Activated CD4-positive, alpha-beta T cell treated with anti-CD3 and anti-CD28 coated beads, Interleukin-2, amount 10 ng/mL, durations not matched to agents 7 days and 5 days (primary cell): ENCODE data around the gene NTM. TPM values are rescaled to one million over a fixed set of nuclear protein-coding genes. Genes with fewer than 3 reads are reported as not detected.
"Not testable (repeated sequence)": the region's sequence is repeated elsewhere in the genome, so short reads cannot be mapped to it uniquely, and the experiment has no call there.

ENCODE experiments used
- CTCF ChIA-PET: fragments of 350-600 bp; sonication (Branson Sonifier 250); formaldehyde crosslinking; loops from one replicate; lab custom pipeline; 2021; ENCODE audit warnings: antibody characterized with exemption; lab: Charles Lee
- POLR2A ChIA-PET: fragments of 350-600 bp; sonication (Branson Sonifier 250); formaldehyde crosslinking; loops from one replicate; lab custom pipeline; 2021; ENCODE audit warnings: antibody characterized with exemption; lab: Charles Lee
- DNase-seq: peaks from one replicate; pipeline ENCODE4 v3.0.0-alpha.2; 2020
- H3K27ac Mint-ChIP-seq: one replicate; pipeline ENCODE4 v1.8.0; 2021; ENCODE audit warnings: mild to moderate bottlenecking, moderate library complexity, mixed read lengths
- H3K27me3 Mint-ChIP-seq: one replicate; pipeline ENCODE4 v1.8.0; 2021; ENCODE audit warnings: mixed read lengths
- H3K36me3 Mint-ChIP-seq: one replicate; pipeline ENCODE4 v1.8.0; 2021; ENCODE audit warnings: low read depth, mixed read lengths
- H3K4me1 Mint-ChIP-seq: one replicate; pipeline ENCODE4 v1.8.0; 2021; ENCODE audit warnings: mixed read lengths
- H3K4me3 Mint-ChIP-seq: one replicate; pipeline ENCODE4 v1.8.0; 2021; ENCODE audit warnings: mild to moderate bottlenecking, moderate library complexity, mixed read lengths
- H3K9me3 Mint-ChIP-seq: one replicate; pipeline ENCODE4 v1.8.0; 2021; ENCODE audit warnings: mixed read lengths
- total RNA-seq, 2 experiments: library from RNA; stranded (reverse); gene quantifications; one replicate each; pipeline ENCODE4 v1.2.3, GENCODE V29; 2021

The NTM gene
- total RNA-seq, 2 experiments from 2014 or later, result not detected

GRCh38 chr11:132312161-132312560, 941.7 kb downstream of the NTM start:
- Mint-ChIP-seq H3K9me3 (no peaks in the 10 kb centered on the region), H3K36me3 (no peaks in the 10 kb centered on the region), H3K27ac (no peak overlapping the region), H3K4me1 (no peaks in the 10 kb centered on the region), H3K27me3 (no peaks in the 10 kb centered on the region), H3K4me3 (no peak overlapping the region)
- CTCF ChIA-PET, result interaction anchor here (1.0 to 1.6 kb wide), 5 partner anchors 10 to 27 kb away, joined by 3 read pairs; no protein-coding TSS in a partner anchor
- no peak for DNase-seq
- POLR2A ChIA-PET, result no interaction called here

DNA sequence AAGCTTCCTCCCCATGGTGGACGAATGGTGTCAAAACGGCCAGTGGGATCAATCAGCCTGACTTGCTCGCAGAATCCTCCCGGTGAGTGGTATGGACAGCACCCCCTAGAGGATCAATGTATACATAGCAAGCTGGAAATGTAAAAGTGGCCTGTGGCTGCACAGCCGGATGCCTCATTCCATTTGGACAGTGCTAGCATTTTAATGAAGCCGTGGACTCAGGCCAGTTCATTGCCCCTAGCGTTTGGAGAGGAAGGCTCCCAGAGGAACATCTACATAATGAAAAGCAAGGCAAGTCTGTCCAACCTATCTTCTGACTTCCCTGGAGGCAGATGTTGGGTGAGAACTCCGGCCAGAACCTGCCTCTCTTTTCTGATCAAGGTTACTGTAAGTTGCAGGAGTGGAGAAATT, 942.3 kb downstream of the NTM start:
- Mint-ChIP-seq H3K9me3 (no peaks in the 10 kb centered on the region), H3K36me3 (no peaks in the 10 kb centered on the region), H3K27ac (no peak overlapping the region), H3K4me1 (no peaks in the 10 kb centered on the region), H3K27me3 (no peaks in the 10 kb centered on the region), H3K4me3 (no peak overlapping the region)
- no peak for DNase-seq
- CTCF ChIA-PET, result interaction anchor here (1.0 to 1.6 kb wide), 6 partner anchors 11 to 26 kb away, joined by 3 read pairs; no protein-coding TSS in a partner anchor
- POLR2A ChIA-PET, result no interaction called here

DNA sequence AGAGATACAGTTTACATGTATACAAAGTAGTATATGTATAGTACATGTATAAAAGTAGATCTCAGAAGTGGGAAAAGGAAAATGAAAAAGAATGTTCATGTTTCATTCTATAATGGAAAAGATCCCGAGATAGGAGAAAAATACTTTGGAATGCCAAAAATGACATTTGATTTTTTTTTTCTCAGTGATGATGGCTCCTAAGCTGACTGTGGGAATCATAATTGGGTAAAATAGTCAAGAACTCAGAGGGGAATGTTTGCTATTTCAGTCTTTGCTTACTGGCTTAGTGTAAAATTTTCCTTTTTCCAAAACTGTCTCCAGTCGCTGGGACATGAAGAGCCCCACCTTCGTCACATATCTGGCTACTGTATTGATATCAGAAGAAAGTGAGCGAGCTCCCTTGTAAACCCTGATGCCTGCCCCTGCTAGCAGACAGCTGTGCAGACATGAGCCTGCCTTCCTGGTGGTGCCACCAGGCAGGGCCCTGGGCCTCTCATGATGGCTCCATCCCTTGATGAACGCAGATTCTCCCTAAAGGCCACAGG, 944.6 kb downstream of the NTM start:
- Mint-ChIP-seq H3K36me3 (no peaks in the 10 kb centered on the region), H3K27ac (no peak overlapping the region), H3K9me3 (peaks cover 3% of the 10 kb centered on the region), H3K4me3 (no peak overlapping the region), H3K4me1 (no peaks in the 10 kb centered on the region), H3K27me3 (no peaks in the 10 kb centered on the region)
- ChIA-PET POLR2A (no interaction called here), CTCF (no interaction called here)
- no peak for DNase-seq

- peaks cover 3% of the 10 kb centered on the region for H3K9me3 Mint-ChIP-seq
- ChIA-PET POLR2A (no interaction called here), CTCF (no interaction called here)
- H3K27me3 Mint-ChIP-seq, result no peaks in the 10 kb centered on the region
- H3K36me3 Mint-ChIP-seq, result no peaks in the 10 kb centered on the region
- H3K4me1 Mint-ChIP-seq, result no peaks in the 10 kb centered on the region
- H3K27ac Mint-ChIP-seq, result no peak overlapping the region
- H3K4me3 Mint-ChIP-seq, result no peak overlapping the region
- DNase-seq, result no peak
Measured at GRCh38 chr11:132315696-132316095, 945.3 kb downstream of the NTM start.

GRCh38 chr11:132318421-132319157, 948.2 kb downstream of the NTM start:
- Mint-ChIP-seq H3K4me1 (no peaks in the 10 kb centered on the region), H3K9me3 (peaks cover 3% of the 10 kb centered on the region), H3K27me3 (no peaks in the 10 kb centered on the region), H3K4me3 (no peak overlapping the region), H3K27ac (no peak overlapping the region), H3K36me3 (no peaks in the 10 kb centered on the region)
- ChIA-PET CTCF (no interaction called here), POLR2A (no interaction called here)
- no peak for DNase-seq

DNA sequence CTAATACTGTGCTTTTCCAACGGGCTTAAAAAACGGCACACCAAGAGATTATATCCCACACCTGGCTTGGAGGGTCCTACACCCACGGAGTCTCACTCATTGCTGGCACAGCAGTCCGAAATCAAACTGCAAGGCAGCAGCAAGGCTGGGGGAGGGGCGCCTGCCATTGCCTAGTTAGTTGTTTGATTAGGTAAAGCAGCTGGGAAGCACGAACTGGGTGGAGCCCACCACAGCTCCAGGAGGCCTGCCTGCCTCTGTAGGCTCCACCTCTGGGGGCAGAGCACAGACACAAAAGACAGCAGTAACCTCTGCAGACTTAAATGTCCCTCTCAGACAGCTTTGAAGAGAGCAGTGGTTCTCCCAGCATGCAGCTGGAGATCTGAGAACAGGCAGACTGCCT, 949.0 kb downstream of the NTM start:
- DNase-seq, POLR2A ChIA-PET, H3K9me3 Mint-ChIP-seq, H3K4me3 Mint-ChIP-seq, H3K36me3 Mint-ChIP-seq, H3K27ac Mint-ChIP-seq, H3K4me1 Mint-ChIP-seq, CTCF ChIA-PET, H3K27me3 Mint-ChIP-seq: not testable (repeated sequence)

DNA sequence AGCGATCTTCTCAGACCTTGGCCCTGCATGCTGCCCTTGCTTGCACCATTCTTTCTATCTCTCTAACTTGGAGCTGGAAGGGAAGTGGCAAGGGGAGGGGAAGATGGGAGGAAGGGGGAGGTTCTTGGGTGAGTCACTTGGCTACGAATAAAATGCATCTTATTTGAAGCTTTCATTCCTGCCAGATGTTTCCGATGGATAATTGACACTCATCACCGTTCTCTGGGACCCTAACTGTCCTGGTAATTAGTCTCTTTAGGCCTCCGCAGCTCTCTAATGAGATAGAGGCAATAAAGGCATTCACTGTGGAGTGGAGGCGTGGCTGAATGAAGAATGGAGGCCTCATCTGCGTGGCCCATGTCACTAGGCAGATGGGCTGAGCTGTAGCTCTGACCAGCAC, 960.1 kb downstream of the NTM start:
- ChIA-PET CTCF (interaction anchor here (0.7 kb wide), 1 partner anchor 75 kb away, joined by 4 read pairs; no protein-coding TSS in a partner anchor), POLR2A (no interaction called here)
- H3K9me3 Mint-ChIP-seq, result peaks cover 6% of the 10 kb centered on the region
- no peak overlapping the region for H3K27ac Mint-ChIP-seq
- no peak overlapping the region for H3K4me3 Mint-ChIP-seq
- no peaks in the 10 kb centered on the region for H3K4me1 Mint-ChIP-seq
- no peaks in the 10 kb centered on the region for H3K27me3 Mint-ChIP-seq
- no peaks in the 10 kb centered on the region for H3K36me3 Mint-ChIP-seq
- no peak for DNase-seq

GRCh38 chr11:132332521-132332920, 962.1 kb downstream of the NTM start:
- ChIA-PET CTCF (no interaction called here), POLR2A (no interaction called here)
- H3K9me3 Mint-ChIP-seq, result peaks cover 8% of the 10 kb centered on the region
- no peaks in the 10 kb centered on the region for H3K4me1 Mint-ChIP-seq
- DNase-seq, result no peak
- H3K27me3 Mint-ChIP-seq, result no peaks in the 10 kb centered on the region
- H3K36me3 Mint-ChIP-seq, result no peaks in the 10 kb centered on the region
- no peak overlapping the region for H3K27ac Mint-ChIP-seq
- no peak overlapping the region for H3K4me3 Mint-ChIP-seq

DNA sequence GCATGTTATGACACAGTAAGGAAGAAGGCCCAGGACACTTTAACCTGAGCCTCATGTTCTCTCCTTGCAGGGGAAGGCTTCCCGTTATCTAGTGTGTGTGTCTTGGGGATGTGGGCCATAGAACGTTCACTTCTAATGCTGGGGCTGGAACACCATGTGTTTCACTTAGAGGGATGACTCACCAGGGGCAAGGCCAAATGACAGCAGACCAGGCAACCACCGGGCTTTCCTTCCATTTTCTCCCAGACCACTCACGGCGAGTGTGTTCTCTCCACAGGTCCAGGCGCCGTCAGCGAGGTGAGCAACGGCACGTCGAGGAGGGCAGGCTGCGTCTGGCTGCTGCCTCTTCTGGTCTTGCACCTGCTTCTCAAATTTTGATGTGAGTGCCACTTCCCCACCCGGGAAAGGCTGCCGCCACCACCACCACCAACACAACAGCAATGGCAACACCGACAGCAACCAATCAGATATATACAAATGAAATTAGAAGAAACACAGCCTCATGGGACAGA, 964.4 kb downstream of the NTM start:
- POLR2A ChIA-PET, result no interaction called here
- no peaks in the 10 kb centered on the region for H3K36me3 Mint-ChIP-seq
- H3K9me3 Mint-ChIP-seq, result peaks cover 7% of the 10 kb centered on the region
- no peaks in the 10 kb centered on the region for H3K27me3 Mint-ChIP-seq
- no peak overlapping the region for H3K27ac Mint-ChIP-seq
- CTCF ChIA-PET, result no interaction called here
- DNase-seq, result no peak
- H3K4me1 Mint-ChIP-seq, result no peaks in the 10 kb centered on the region
- no peak overlapping the region for H3K4me3 Mint-ChIP-seq

DNA sequence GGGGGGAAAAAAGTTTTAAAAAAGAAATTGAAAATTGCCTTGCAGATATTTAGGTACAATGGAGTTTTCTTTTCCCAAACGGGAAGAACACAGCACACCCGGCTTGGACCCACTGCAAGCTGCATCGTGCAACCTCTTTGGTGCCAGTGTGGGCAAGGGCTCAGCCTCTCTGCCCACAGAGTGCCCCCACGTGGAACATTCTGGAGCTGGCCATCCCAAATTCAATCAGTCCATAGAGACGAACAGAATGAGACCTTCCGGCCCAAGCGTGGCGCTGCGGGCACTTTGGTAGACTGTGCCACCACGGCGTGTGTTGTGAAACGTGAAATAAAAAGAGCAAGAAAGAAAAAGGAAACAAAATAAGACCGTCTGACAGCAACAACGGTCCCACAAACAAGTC, 964.9 kb downstream of the NTM start:
- DNase-seq, result no peak
- Mint-ChIP-seq H3K27ac (no peak overlapping the region), H3K4me3 (no peak overlapping the region), H3K9me3 (peaks cover 4% of the 10 kb centered on the region), H3K36me3 (no peaks in the 10 kb centered on the region), H3K27me3 (no peaks in the 10 kb centered on the region), H3K4me1 (no peaks in the 10 kb centered on the region)
- ChIA-PET CTCF (no interaction called here), POLR2A (no interaction called here)

GRCh38 chr11:132336781-132337535, 966.5 kb downstream of the NTM start:
- Mint-ChIP-seq H3K9me3 (peaks cover 3% of the 10 kb centered on the region), H3K36me3 (no peaks in the 10 kb centered on the region), H3K4me3 (no peak overlapping the region), H3K27me3 (no peaks in the 10 kb centered on the region), H3K4me1 (no peaks in the 10 kb centered on the region), H3K27ac (no peak overlapping the region)
- DNase-seq, result no peak
- ChIA-PET CTCF (no interaction called here), POLR2A (no interaction called here)

GRCh38 chr11:132337819-132338416, 967.5 kb downstream of the NTM start:
- Mint-ChIP-seq H3K27ac (no peak overlapping the region), H3K4me3 (no peak overlapping the region), H3K4me1 (no peaks in the 10 kb centered on the region), H3K36me3 (no peaks in the 10 kb centered on the region), H3K9me3 (peaks cover 3% of the 10 kb centered on the region), H3K27me3 (no peaks in the 10 kb centered on the region)
- no peak for DNase-seq
- ChIA-PET CTCF (interaction anchor here (1.6 kb wide), 1 partner anchor 25 kb away, joined by 3 read pairs; no protein-coding TSS in a partner anchor), POLR2A (no interaction called here)

GRCh38 chr11:132342408-132342807, 972.0 kb downstream of the NTM start:
- Mint-ChIP-seq H3K36me3 (no peaks in the 10 kb centered on the region), H3K4me1 (peaks cover 3% of the 10 kb centered on the region), H3K4me3 (no peak overlapping the region), H3K9me3 (no peaks in the 10 kb centered on the region), H3K27ac (no peak overlapping the region), H3K27me3 (no peaks in the 10 kb centered on the region)
- no peak for DNase-seq
- ChIA-PET POLR2A (no interaction called here), CTCF (no interaction called here)
